Activated naive CD4-positive, alpha-beta T cell treated with Interleukin-2 at 50 U/mL for 16 hours (primary cell): ENCODE data around the gene POTEJ.
"Not testable (repeated sequence)": the region's sequence is repeated elsewhere in the genome, so short reads cannot be mapped to it uniquely, and the experiment has no call there.

ENCODE experiments used
- DNase-seq: peaks from one replicate; pipeline ENCODE4 v3.0.0-alpha.2; 2020

POTEJ gene

GRCh38 chr2:130611140-130611539 lies at the start of gene POTEJ:
Gene POTEJ, plus strand, starts transcription at chr2:130611440. Its CDS starts 93 bp downstream, at chr2:130611533.
- DNase-seq = not testable (repeated sequence)

GRCh38 chr2:130566165-130566564 lies 45.1 kb upstream of the POTEJ start:
- not testable (repeated sequence) for DNase-seq

DNA sequence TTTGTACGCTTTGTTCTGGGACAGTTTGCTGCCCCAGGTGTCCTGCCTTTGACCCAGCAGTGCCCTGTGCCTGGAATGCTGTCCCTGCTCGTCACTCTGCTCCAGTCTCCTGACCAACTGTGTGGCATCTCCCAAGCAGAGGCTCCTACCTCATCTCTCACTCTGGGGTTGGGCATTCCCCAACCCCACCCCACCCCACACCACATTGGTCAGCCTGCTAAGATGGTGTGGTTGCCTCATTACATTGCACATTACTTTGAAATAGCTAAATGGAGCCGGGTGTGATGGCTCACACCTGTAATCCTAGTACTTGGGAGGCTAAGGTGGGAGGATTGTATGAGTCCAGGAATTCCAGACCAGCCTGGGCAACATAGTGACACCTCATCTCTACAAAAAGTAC lies 39.3 kb upstream of the POTEJ start:
- DNase-seq = not testable (repeated sequence)

DNA sequence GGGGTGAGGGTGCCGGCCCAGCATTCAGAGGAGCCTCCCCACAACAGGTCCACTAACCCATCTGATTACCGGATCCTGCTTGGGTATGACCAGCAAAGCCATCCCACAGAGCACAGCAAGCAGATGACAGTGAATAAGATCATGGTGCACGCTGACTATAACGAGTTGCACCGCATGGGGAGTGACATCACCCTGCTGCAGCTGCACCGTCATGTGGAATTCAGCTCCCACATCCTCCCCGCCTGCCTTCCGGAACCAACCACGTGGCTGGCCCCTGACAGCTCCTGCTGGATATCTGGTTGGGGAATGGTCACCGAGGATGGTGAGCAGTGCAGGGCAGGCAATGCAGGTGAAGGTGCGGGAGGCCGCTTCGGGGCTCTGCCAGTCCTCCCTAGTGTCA lies 37.0 kb upstream of the POTEJ start:
- DNase-seq = not testable (repeated sequence)

- DNase-seq = not testable (repeated sequence)
Observed at GRCh38 chr2:130576209-130576784, 34.9 kb upstream of the POTEJ start.

DNA sequence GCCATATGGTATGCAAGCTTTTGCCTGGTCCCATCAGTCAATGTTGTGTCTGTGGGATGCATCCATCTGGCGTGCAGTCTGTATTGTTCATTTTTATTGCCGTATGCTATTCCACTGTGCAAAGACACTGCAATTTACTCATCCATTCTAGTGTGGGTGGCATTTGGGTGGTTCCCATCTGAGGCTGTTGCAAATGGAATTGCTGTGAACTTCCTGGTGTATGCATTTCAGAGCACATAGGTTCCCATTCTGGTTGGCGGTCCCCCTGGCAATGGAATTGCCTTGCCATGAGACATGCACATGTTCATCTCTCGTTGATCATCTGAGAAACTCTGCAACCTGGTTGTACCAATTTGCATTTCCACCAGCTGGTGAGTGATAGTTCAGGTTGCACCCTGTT lies 33.7 kb upstream of the POTEJ start:
- not testable (repeated sequence) for DNase-seq

GRCh38 chr2:130579121-130579520 lies 32.1 kb upstream of the POTEJ start:
- DNase-seq = not testable (repeated sequence)

- not testable (repeated sequence) for DNase-seq
Observed at GRCh38 chr2:130581491-130581890, 29.7 kb upstream of the POTEJ start.

- DNase-seq = not testable (repeated sequence)
Observed at GRCh38 chr2:130582970-130583369, 28.3 kb upstream of the POTEJ start.

GRCh38 chr2:130583582-130583981 lies 27.7 kb upstream of the POTEJ start:
- not testable (repeated sequence) for DNase-seq

DNA sequence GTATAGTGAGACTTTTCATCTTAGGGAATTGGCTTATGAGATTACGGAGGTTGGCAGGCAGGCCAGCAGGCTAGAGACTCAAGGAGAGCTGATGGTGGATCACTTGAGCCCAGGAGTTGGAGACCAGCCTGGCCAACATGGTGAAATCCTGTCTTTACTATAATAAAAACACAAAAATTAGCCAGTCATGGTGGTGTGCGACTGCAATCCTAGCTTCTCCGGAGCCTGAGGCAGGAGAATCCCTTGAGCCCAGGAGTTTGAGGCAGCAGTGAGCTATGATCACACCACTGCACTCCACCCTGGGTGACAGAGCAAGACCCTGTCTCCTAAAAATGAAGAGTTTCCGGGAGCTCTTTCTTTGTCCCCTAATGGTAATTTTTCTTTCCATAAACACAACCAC lies 26.5 kb upstream of the POTEJ start:
- not testable (repeated sequence) for DNase-seq

- peak; percentile 12 for DNase-seq
Observed at GRCh38 chr2:130588688-130589458, 22.4 kb upstream of the POTEJ start.

GRCh38 chr2:130590170-130590841 lies 20.9 kb upstream of the POTEJ start:
- DNase-seq = not testable (repeated sequence)

- DNase-seq = not testable (repeated sequence)
Observed at GRCh38 chr2:130590842-130591359, 20.3 kb upstream of the POTEJ start.

GRCh38 chr2:130592791-130593414 lies 18.3 kb upstream of the POTEJ start:
- not testable (repeated sequence) for DNase-seq

- not testable (repeated sequence) for DNase-seq
Observed at GRCh38 chr2:130594011-130594410, 17.2 kb upstream of the POTEJ start.

GRCh38 chr2:130596757-130597156 lies 14.5 kb upstream of the POTEJ start:
- not testable (repeated sequence) for DNase-seq

DNA sequence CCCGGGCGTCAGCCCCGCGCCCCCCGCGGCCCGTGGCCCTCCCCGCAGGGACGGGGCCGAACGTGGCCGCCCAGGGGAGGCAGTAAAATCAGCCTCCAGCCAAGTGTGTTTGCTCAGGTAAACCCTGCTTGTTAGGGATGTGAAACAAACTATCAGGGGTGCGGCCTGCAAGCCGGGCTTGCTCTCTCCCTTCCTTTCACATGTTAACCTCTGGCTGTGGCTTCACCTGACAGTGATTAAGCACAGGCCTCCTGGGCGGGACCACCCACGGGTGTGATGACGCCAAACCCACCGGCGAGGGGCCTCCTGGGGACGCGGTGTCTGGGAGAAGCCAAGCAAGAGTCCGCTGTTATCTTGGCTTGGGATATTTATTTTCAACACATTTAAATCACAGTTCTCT lies 13.2 kb upstream of the POTEJ start:
- DNase-seq = not testable (repeated sequence)

GRCh38 chr2:130598463-130598862 lies 12.8 kb upstream of the POTEJ start:
- not testable (repeated sequence) for DNase-seq

DNA sequence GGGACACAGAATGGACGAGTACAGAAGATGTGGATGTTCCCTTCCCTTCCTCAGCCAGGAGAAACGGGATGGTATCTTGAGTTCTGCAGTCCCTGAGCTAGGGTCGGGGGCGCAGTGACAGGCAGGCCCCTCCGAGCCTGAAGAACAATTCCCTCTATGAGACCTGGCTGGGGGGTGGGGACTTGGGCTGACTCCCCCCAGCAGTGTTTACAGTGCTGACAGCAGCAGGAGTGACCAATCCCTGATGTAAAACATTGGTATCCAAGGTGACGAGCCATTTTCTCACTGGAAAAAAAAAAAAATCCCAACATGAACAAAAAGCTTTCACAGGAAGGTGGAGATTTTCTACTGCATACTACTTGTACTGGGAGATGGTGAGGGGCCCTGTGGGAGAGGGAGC lies 11.8 kb upstream of the POTEJ start, which contains the start of gene CFC1:
Gene CFC1, minus strand, starts transcription at position 183 of the 400 bp plus-strand sequence. CDS start 288 bp downstream, outside the sequence.
- not testable (repeated sequence) for DNase-seq

DNA sequence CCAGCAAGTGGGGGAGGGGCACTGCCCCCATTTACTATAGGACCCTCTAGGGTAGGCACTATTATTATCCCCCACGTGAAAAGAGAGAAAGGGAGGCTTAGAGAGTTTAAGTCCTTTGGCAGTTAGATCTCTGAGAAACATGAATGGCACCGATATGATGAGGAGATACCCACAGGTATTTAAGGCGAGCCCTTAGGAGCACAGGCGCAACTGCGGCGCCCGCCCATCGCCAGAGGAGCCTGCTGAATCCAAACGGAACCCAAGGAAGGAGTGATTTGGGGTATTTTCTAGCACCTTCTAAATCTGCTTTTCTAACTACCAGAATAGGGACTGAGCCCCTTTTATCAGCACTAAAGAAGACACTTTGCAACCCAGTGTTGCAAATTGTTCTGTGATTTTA lies 11.3 kb upstream of the POTEJ start:
- not testable (repeated sequence) for DNase-seq

DNA sequence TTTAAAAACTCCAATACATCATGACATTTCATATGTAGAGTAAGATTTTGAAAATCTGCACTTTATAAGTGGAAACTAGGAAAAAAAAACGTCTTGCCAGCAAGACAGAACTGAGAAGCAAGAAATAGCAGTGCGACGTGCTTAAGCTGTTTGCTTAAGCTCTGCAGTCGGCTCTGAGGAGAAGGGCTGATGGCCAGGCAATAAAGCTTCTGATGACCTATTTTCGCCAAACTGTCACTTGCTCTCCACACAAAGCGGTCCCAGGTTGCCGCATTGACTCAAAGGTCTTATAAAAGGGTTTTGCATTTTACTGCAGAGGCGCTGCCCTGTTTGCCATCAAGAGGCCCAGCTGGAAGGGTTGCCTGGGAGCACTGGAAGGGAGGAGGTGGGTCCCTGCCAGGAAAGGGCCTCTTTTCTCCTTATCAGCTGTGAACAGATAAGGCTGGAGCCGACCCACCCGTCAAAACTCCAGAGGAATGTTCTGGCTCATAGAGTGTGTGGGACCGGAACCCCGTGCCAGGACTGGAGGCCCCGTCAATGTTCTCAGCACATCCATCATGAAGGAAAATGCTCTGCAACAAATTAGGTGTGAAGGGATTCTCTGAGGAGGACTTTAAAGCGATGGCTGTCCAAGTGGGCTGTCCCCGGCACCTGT lies 9.5 kb upstream of the POTEJ start:
- not testable (repeated sequence) for DNase-seq
